ENCODE measurements around the gene RNF41.

GRCh38 chr12:56223571-56224101 is 1.9 kb upstream of the RNF41 start:
- TF ChIP-seq TAF1 (IDR thresholded peaks at IDR 0.05; ENCODE audit: borderline replicate concordance, low read depth, low read length) (no peak), CTCF (IDR thresholded peaks at IDR 0.05) (no peak), GATA2 (CRISPR knock-in tag; IDR thresholded peaks at IDR 0.05) (no peak), EP300 (IDR thresholded peaks at IDR 0.05; ENCODE audit: borderline replicate concordance in 1 of 2, low read depth in 1 of 2, low read length in 1 of 2) (no peak), MXI1 (IDR thresholded peaks at IDR 0.05; ENCODE audit: low read depth, low read length) (no peak), MEF2A (IDR thresholded peaks at IDR 0.05; ENCODE audit: borderline replicate concordance, low read depth) (no peak), YY1 (IDR thresholded peaks at IDR 0.05; ENCODE audit: low read depth) (no peak), TCF12 (IDR thresholded peaks at IDR 0.05) (no peak), SIN3A (IDR thresholded peaks at IDR 0.05; ENCODE audit: borderline replicate concordance, low read depth, low read length) (no peak), MAX (IDR thresholded peaks at IDR 0.05; ENCODE audit: low read depth) (no peak), GABPA (IDR thresholded peaks at IDR 0.05; ENCODE audit: low read depth) (no peak), POLR2AphosphoS5 (IDR thresholded peaks at IDR 0.05; ENCODE audit: low read depth, low read length) (no peak), PBX3 (IDR thresholded peaks at IDR 0.05) (no peak)
